Measurements from ENCODE around the gene REG1A. TPM values are rescaled to one million over a fixed set of nuclear protein-coding genes. Genes with fewer than 3 reads are reported as not detected.

The REG1A gene
- total and polyA plus RNA-seq, 9 of the 15 experiments (the other 6 are each of a cell fraction or from before 2014, with no cell fraction given): 3.1 TPM; not detected in 8

GRCh38 chr2:79090693-79091092 lies 29.6 kb upstream of the REG1A start (continued):
- TF ChIP-seq, protein P1, sequence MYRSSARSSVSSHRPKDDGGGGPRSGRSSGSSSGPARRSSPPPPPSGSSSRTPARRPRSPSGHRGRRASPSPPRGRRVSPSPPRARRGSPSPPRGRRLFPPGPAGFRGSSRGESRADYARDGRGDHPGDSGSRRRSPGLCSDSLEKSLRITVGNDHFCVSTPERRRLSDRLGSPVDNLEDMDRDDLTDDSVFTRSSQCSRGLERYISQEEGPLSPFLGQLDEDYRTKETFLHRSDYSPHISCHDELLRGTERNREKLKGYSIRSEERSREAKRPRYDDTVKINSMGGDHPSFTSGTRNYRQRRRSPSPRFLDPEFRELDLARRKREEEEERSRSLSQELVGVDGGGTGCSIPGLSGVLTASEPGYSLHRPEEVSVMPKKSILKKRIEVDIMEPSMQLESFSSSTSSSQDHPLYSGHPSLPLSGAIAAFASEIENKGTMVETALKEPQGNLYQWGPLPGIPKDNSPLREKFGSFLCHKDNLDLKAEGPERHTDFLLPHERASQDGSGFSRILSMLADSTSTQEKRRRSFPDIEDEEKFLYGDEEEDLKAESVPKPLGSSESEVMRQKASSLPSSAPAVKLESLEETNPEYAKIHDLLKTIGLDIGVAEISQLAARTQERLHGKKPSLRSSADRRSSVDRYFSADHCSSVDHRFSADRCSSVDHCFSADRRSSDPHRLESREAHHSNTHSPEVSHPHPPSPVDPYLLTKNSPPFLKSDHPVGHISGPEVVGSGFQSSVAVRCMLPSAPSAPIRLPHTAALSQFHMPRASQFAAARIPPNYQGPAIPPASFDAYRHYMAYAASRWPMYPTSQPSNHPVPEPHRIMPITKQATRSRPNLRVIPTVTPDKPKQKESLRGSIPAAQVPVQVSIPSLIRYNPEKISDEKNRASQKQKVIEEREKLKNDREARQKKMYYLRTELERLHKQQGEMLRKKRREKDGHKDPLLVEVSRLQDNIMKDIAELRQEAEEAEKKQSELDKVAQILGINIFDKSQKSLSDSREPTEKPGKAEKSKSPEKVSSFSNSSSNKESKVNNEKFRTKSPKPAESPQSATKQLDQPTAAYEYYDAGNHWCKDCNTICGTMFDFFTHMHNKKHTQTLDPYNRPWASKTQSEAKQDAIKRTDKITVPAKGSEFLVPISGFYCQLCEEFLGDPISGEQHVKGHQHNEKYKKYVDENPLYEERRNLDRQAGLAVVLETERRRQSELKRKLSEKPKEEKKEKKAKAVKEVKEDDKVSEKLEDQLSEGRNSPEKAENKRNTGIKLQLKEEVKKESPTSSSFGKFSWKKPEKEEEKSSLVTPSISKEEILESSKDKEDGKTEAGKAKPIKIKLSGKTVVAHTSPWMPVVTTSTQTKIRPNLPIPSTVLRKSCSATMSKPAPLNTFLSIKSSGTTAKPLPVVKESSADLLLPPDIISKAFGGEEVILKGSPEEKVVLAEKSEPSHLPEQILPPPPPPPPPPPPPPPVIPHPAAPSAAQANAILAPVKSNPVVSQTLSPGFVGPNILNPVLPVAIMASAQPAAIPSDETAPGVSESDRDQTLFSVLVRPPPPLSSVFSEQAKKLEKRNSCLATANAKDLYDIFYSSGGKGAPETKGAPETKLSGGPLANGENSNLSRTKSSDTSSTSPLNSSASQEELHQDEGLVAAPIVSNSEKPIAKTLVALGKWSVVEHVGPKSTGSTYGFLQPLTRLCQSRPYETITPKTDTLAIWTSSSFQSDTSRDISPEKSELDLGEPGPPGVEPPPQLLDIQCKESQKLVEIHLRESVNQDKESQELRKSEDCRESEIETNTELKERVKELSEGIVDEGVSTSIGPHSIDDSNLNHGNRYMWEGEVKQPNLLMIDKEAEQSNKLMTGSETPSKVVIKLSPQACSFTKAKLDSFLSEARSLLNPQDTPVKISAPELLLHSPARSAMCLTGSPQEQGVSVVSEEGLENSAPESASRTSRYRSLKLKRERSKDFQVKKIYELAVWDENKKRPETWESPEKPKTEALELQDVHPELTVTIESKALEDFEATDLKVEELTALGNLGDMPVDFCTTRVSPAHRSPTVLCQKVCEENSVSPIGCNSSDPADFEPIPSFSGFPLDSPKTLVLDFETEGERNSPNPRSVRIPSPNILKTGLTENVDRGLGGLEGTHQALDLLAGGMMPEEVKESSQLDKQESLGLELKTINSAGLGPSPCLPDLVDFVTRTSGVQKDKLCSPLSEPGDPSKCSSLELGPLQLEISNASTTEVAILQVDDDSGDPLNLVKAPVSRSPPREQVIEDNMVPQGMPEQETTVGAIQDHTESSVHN (IDR thresholded peaks at IDR 0.05; ENCODE audit: borderline replicate concordance in 1 of 2, low read depth in 1 of 2): no peak
- TF ChIP-seq ILF3 (IDR thresholded peaks at IDR 0.05; ENCODE audit: borderline replicate concordance) (no peak), ZNF780A (CRISPR knock-in tag; IDR thresholded peaks at IDR 0.05) (no peak), ZFP30 (CRISPR knock-in tag; IDR thresholded peaks at IDR 0.05; ENCODE audit: borderline replicate concordance) (no peak), GTF3C2 (IDR thresholded peaks at IDR 0.05; ENCODE audit: borderline replicate concordance, extremely low read depth, insufficient read length) (no peak), SMARCA4 (IDR thresholded peaks at IDR 0.05) (no peak), ZNF436 (CRISPR knock-in tag; IDR thresholded peaks at IDR 0.05) (no peak), KLF13 (tag; IDR thresholded peaks at IDR 0.05; ENCODE audit: borderline replicate concordance, low read depth) (no peak), RBFOX2 (IDR thresholded peaks at IDR 0.05; ENCODE audit: low read depth, low read length) (no peak), ZEB2 (IDR thresholded peaks at IDR 0.05) (no peak), C11orf30 (IDR thresholded peaks at IDR 0.05; ENCODE audit: low read depth) (no peak)

Measured in K562 (cell line).